Stomach (tissue), 4 donors: ENCODE results near the gene ETS2.

Experiments
- CTCF ChIP-seq, 7 experiments: fragments of 450-650 bp in 4 of 7; fragments of 200-600 bp in 3 of 7; sonication (generic) in 3 of 7; IDR thresholded peaks; one replicate each; pipeline ENCODE4 v1.5.1; 2016 to 2019; ENCODE audit warnings: antibody characterized with exemption in 7 of 7, control low read depth in 2 of 7, mild to moderate bottlenecking in 1 of 7
- EP300 ChIP-seq: sonication (generic); formaldehyde crosslinking; IDR thresholded peaks from one replicate; pipeline ENCODE4 v1.6.1; 2017; ENCODE audit warnings: antibody characterized with exemption
- POLR2A ChIP-seq, 4 donors: fragments of 450-650 bp; IDR thresholded peaks; one replicate each; pipeline ENCODE4 v1.6.1; 2016; ENCODE audit warnings: antibody characterized with exemption in 4 of 4, control low read depth in 2 of 4, mild to moderate bottlenecking in 1 of 4, moderate library complexity in 1 of 4
- POLR2AphosphoS5 ChIP-seq, 3 donors: sonication (generic); formaldehyde crosslinking; IDR thresholded peaks; one replicate each; pipeline ENCODE4 v1.6.1; 2016; ENCODE audit warnings: antibody characterized with exemption in 3 of 3

DNA sequence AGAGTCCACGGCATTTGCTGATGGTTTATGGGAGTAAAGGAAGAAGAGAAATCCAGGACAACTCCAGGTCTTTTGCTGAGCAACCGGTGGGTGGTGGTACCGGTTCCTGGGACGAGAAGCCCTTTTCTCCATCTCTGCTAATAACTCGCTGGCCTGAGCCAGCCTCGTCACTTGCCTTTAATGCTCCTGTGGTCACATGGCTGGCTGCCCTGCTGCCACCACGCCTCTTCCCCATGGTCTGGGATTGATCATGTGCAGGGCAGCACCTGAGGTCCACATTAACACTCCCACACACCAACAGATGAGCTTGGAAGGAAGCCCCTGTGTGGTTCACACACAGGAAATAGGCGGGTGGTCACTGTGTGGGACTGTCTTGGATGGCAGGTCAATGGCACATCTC is 10.3 kb upstream of the ETS2 start:
- no peak for TF ChIP-seq CTCF (IDR thresholded peaks at IDR 0.05)
- TF ChIP-seq POLR2AphosphoS5 (IDR thresholded peaks at IDR 0.05) = no peak
- no peak for TF ChIP-seq EP300
- TF ChIP-seq POLR2A (IDR thresholded peaks at IDR 0.05) = no peak
